Omental fat pad (tissue), 4 donors: ENCODE results near the gene NADK. TPM values are rescaled to one million over a fixed set of nuclear protein-coding genes. Genes with fewer than 3 reads are reported as not detected.

ENCODE experiments used
- ATAC-seq: fragments of 150-250 bp; one replicate; pipeline ENCODE4 v1.9.1; 2016; ENCODE audit warnings: mild to moderate bottlenecking, moderate library complexity; ENCODE audit not compliant: low FRiP score
- DNase-seq: peaks from one replicate; pipeline ENCODE4 v3.0.0-alpha.2; 2019; ENCODE audit warnings: low spot score
- total RNA-seq, 4 donors: library from RNA; depleted of rRNA; stranded (reverse); fragments of >200 nt; gene quantifications; one replicate each; pipeline ENCODE4 v1.1.0, GENCODE V29; 2016
- TF ChIP-seq, protein P1 (sequence below), 3 donors: fragments of 450-650 bp; IDR thresholded peaks; one replicate each; pipeline ENCODE4 v1.5.1; 2016 to 2017; ENCODE audit warnings: antibody characterized with exemption in 3 of 3, mild to moderate bottlenecking in 3 of 3, moderate library complexity in 2 of 3

Gene NADK
- total RNA-seq, 4 donors from 2014 or later, result 97.2 to 136 (median 114) TPM

DNA sequence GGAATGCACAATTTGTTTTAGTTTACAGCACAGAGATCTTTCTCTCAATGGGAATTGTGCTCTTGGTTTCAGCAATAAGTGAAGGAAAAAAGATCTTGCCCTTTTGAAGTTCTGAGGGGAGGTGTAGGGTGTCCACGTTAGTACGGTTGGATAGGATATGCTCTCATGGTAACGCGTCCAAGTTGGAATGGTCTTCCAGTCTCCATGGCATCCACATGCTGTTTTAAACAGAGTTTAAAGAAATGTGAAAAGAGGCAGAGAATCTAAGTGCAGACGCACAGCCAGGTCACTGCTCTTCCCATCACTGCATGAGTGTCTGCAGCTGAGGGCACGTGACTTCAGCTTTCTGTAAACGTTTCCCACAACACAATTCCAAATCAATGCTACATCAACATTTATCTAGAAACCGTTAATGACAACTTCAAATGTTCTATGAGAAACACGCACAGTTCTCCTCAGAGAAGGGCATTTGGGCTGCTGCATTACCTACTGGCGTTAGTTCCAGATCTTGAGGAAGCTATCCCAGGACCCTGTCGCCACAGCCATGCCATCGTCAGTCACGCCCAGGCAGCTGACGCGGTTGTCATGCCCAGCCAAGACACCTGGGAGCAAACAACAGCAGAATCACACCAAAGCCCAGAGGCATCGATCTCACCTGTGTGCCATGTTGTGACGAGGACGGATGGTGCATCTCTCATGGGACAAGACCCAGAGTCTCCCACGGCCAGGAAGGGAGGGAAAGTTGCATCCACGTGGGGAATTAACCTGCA lies 8.8 kb upstream of the NADK start:
- TF ChIP-seq, protein P1, sequence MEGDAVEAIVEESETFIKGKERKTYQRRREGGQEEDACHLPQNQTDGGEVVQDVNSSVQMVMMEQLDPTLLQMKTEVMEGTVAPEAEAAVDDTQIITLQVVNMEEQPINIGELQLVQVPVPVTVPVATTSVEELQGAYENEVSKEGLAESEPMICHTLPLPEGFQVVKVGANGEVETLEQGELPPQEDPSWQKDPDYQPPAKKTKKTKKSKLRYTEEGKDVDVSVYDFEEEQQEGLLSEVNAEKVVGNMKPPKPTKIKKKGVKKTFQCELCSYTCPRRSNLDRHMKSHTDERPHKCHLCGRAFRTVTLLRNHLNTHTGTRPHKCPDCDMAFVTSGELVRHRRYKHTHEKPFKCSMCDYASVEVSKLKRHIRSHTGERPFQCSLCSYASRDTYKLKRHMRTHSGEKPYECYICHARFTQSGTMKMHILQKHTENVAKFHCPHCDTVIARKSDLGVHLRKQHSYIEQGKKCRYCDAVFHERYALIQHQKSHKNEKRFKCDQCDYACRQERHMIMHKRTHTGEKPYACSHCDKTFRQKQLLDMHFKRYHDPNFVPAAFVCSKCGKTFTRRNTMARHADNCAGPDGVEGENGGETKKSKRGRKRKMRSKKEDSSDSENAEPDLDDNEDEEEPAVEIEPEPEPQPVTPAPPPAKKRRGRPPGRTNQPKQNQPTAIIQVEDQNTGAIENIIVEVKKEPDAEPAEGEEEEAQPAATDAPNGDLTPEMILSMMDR (IDR thresholded peaks at IDR 0.05), result no peak
- DNase-seq, result no peak
- ATAC-seq, result no peak

DNA sequence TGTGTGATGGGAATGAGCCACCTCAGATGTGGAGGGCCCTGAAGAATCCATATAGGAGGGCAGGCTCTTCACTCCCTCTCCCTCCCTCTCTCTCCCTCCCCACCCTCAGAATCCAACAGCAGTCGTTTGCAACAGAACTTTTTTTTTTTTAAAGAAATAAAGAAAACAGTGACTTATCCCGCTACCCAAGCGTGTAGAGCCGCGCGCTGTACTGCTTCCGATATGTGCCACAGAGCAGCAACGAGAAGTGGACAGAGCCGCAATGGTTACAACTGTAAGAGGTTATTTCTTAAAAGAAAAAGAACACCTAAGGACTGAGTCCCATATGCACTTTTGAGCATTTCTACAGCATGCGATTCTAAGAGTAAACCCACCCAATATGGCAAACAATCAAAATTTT lies 7.4 kb upstream of the NADK start:
- no peak for ATAC-seq
- TF ChIP-seq, protein P1 (IDR thresholded peaks at IDR 0.05), result no peak

DNA sequence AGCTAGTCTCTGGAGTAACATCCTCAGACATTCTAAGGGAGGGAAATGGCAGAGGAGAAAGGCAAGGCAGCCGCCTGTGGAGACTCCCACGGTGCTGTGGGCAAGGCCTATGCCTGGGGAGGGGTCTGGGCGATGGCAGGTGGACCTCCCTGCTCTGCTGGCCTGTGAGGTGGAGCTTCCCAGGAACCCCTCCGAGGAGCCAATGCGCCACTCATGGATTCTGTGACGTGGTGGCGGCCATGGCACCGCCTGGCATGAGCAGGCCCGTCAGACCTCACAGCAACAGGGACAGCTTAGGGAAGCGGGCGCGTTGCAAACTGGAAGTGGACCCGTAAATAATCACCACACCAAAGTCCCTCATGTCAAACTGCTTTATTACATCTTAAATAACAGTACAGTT lies 6.7 kb upstream of the NADK start:
- TF ChIP-seq, protein P1 (IDR thresholded peaks at IDR 0.05), result no peak
- DNase-seq (no peak), ATAC-seq (no peak)

More for the DNA sequence above, 7.4 kb upstream of the NADK start:
- DNase-seq, result no peak

DNA sequence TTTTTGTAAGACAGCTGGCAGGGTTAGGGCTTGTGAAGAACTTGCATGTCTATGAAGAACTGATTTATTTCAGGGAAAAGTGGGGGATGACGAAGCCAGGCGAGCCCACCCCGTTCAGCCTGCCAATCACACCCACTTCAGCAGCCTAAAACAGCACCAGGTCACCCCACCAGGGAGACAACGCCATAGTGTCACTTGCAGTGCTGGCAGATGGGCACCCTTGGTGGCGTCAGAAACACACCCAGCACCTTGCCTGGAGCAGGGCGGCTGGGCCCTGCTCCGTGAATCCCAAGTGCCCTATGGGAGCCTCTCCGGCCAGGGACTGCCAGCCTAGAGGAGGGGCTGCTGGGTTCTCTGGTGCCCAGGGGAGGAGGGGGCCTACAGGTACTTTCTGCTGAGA lies 5.0 kb upstream of the NADK start:
- no peak for ATAC-seq
- TF ChIP-seq, protein P1 (IDR thresholded peaks at IDR 0.05), result no peak
- no peak for DNase-seq

DNA sequence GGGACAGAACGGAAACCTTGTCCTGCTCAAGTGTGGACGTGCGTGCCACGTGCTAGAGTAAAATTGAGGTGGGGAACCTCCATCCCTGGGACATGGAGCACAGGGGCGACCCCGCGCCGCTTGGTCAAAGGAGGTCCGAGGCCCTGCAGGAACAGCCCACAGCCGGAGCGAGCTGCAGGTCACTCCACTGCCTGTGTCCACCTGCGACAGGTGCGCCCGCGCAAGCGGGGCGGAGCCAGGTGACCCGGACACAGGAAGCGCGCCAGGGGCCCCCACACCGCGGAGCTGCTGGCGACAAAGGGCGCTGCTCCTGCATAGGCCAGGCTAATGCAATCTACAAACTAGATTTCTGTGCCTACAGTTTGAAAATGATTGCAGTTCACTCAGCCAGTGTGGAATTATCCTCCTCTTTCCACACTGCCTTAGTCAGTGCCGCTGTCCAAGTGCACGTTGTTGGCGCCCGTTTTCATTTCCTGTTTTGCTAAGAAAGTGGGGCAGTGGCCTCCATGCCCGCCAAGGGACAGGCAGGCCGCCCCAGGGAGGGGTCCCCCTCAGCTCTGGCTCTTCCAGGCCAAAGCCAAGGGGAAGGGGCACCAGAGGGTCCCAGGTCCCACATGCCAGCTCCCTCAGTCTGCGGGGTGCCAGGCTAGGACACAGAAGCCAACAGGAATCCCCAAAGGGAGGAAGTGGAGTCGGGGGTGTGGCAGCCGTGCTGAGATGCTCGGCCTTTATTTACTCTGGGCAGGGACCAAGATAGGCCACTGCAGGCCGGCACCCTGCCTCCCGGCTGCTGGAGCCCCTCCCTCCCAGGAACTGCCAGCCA lies 4.3 kb upstream of the NADK start:
- DNase-seq (no peak), ATAC-seq (no peak)
- TF ChIP-seq, protein P1 (IDR thresholded peaks at IDR 0.05), result no peak

DNA sequence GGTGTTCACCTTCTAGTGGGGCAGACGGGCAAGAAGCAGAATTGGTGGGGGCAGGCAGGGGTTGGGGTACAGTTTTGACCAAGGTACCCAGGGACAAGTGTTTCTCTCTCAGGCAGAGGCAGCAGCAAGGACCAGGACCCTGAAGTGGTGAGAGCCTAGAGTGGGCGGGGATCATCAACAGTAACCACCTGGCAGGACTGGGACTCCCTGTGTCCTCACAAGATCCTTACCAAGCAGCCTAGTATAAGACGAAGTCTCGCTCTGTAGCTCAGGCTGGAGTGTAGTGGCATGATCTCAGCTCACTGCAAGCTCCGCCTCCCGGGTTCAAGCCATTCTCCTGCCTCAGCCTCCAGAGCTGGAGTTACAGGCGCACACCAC lies 3.2 kb upstream of the NADK start:
- TF ChIP-seq, protein P1 (IDR thresholded peaks at IDR 0.05), result no peak

More for the DNA sequence above, 3.2 kb upstream of the NADK start:
- DNase-seq (no peak), ATAC-seq (no peak)
